IMR-90 (cell line): ENCODE measurements around the gene RBM41. TPM values are rescaled to one million over a fixed set of nuclear protein-coding genes. Genes with fewer than 3 reads are reported as not detected.

ENCODE experiments used
- ATAC-seq: fragments of 200-7000 bp; cut with Tn5 transposase; 2 replicates; pipeline ENCODE4 v1.9.1; 2020; ENCODE audit warnings: low read depth, mild to moderate bottlenecking, moderate library complexity
- BruUV-seq: library from RNA; stranded (reverse); fragments of 400-500 nt; replicated peaks from 2 replicates; lab custom pipeline; 2021; lab: Mats Ljungman, UMichigan
- CTCF ChIA-PET: fragments of 300-600 bp; formaldehyde crosslinking; extraction: SDS; loops from one replicate; lab custom pipeline; 2021; ENCODE audit warnings: antibody characterized with exemption; lab: Yijun Ruan, JAX
- POLR2A ChIA-PET: fragments of 300-600 bp; sonication (Branson Sonifier 250); formaldehyde crosslinking; loops from one replicate; lab custom pipeline; 2022; ENCODE audit warnings: antibody characterized with exemption; ENCODE audit not compliant: unreplicated experiment; lab: Charles Lee
- DNase-seq: peaks from one replicate; pipeline ENCODE4 v3.0.0; 2013
- H2AFZ ChIP-seq: replicated peaks from 2 replicates; pipeline ENCODE3; 2013; ENCODE audit warnings: low read length, mild to moderate bottlenecking; ENCODE audit not compliant: poor library complexity
- H2AK5ac ChIP-seq: 2 replicates; pipeline ENCODE4 v1.6.1; 2013; ENCODE audit warnings: low read depth, low read length, inconsistent platforms
- H2AK9ac ChIP-seq: replicated peaks from 2 replicates; pipeline ENCODE3; 2013; ENCODE audit warnings: mild to moderate bottlenecking, low read depth, low read length, moderate library complexity; ENCODE audit not compliant: poor library complexity
- H2BK120ac ChIP-seq: 2 replicates; pipeline ENCODE4 v1.6.1; 2013; ENCODE audit warnings: low read depth, low read length, inconsistent platforms
- H2BK15ac ChIP-seq: 3 replicates; pipeline ENCODE4 v1.6.1; 2013; ENCODE audit warnings: low read depth, low read length, inconsistent platforms
- H2BK20ac ChIP-seq: 2 replicates; pipeline ENCODE4 v1.6.1; 2013; ENCODE audit warnings: low read depth, mild to moderate bottlenecking, inconsistent platforms, low read length, moderate library complexity
- H2BK5ac ChIP-seq: 2 replicates; pipeline ENCODE4 v1.6.1; 2013; ENCODE audit warnings: mild to moderate bottlenecking, low read depth, low read length, inconsistent platforms; ENCODE audit not compliant: poor library complexity, severe bottlenecking
- H3K14ac ChIP-seq: replicated peaks from 2 replicates; pipeline ENCODE4 v1.6.1; 2013; ENCODE audit warnings: low read depth, low read length, inconsistent platforms
- H3K18ac ChIP-seq: 2 replicates; pipeline ENCODE4 v1.6.1; 2013; ENCODE audit warnings: low read depth, low read length, control low read depth
- H3K23ac ChIP-seq: 2 replicates; pipeline ENCODE4 v1.6.1; 2013; ENCODE audit warnings: low read depth, low read length, inconsistent platforms
- H3K27ac ChIP-seq: 2 replicates; pipeline ENCODE4 v1.5.1; 2013; ENCODE audit warnings: mild to moderate bottlenecking, control low read depth, low read length; ENCODE audit not compliant: insufficient read depth
- H3K27me3 ChIP-seq: 2 replicates; pipeline ENCODE4 v1.6.1; 2013; ENCODE audit warnings: low read length; ENCODE audit not compliant: control insufficient read depth, insufficient read depth
- H3K36me3 ChIP-seq: 2 replicates; pipeline ENCODE4 v1.6.1; 2013; ENCODE audit warnings: low read length, mixed read lengths; ENCODE audit not compliant: control insufficient read depth, insufficient read depth
- H3K4ac ChIP-seq: 2 replicates; pipeline ENCODE4 v1.6.1; 2013; ENCODE audit warnings: low read depth, low read length, inconsistent platforms
- H3K4me1 ChIP-seq: 2 replicates; pipeline ENCODE4 v1.6.1; 2013; ENCODE audit warnings: low read length, mixed read lengths; ENCODE audit not compliant: control insufficient read depth, insufficient read depth
- H3K4me2 ChIP-seq: 2 replicates; pipeline ENCODE4 v1.6.1; 2013; ENCODE audit warnings: low read depth, mild to moderate bottlenecking, control low read depth, low read length, moderate library complexity
- H3K4me3 ChIP-seq: 2 replicates; pipeline ENCODE4 v1.5.1; 2013; ENCODE audit warnings: low read depth, mild to moderate bottlenecking, control low read depth, low read length, moderate library complexity; ENCODE audit not compliant: insufficient read depth
- H3K56ac ChIP-seq: 2 replicates; pipeline ENCODE4 v1.6.1; 2013; ENCODE audit warnings: low read length, inconsistent platforms; ENCODE audit not compliant: insufficient read depth; ENCODE audit errors: extremely low read depth
- H3K79me1 ChIP-seq, 2 experiments: 2 replicates each; pipeline ENCODE4 v1.6.1; 2013; ENCODE audit warnings: low read length in 2 of 2, inconsistent platforms in 1 of 2, low read depth in 1 of 2
- H3K9ac ChIP-seq: 2 replicates; pipeline ENCODE4 v1.6.1; 2013; ENCODE audit warnings: low read depth, low read length, control low read depth
- H3K9me1 ChIP-seq: 2 replicates; pipeline ENCODE4 v1.6.1; 2013; ENCODE audit warnings: low read length, inconsistent platforms; ENCODE audit not compliant: insufficient read depth
- H3K9me3 ChIP-seq: 2 replicates; pipeline ENCODE4 v1.6.1; 2013; ENCODE audit warnings: low read length; ENCODE audit not compliant: control insufficient read depth, insufficient read depth
- H4K20me1 ChIP-seq: 2 replicates; pipeline ENCODE4 v1.6.1; 2013; ENCODE audit warnings: low read length, inconsistent platforms; ENCODE audit not compliant: insufficient read depth
- H4K5ac ChIP-seq: 2 replicates; pipeline ENCODE4 v1.6.1; 2013; ENCODE audit warnings: mild to moderate bottlenecking, low read depth, low read length, control low read depth
- H4K8ac ChIP-seq, 2 experiments: 2 replicates each; pipeline ENCODE4 v1.6.1; 2013; ENCODE audit warnings: low read depth in 2 of 2, low read length in 2 of 2, control low read depth in 1 of 2, inconsistent platforms in 1 of 2
- H4K91ac ChIP-seq: 2 replicates; pipeline ENCODE4 v1.6.1; 2013; ENCODE audit warnings: low read depth, low read length, inconsistent platforms; ENCODE audit not compliant: insufficient read depth
- CTCF ChIP-seq: conservative IDR thresholded peaks from 2 replicates; pipeline ENCODE4 v1.5.1; 2012; ENCODE audit warnings: mild to moderate bottlenecking, low read depth, low read length, improper control_type of control experiment
- MAFK ChIP-seq: IDR thresholded peaks from 2 replicates; pipeline ENCODE4 v1.6.1; 2012; ENCODE audit warnings: low read depth, low read length, improper control_type of control experiment
- MAZ ChIP-seq: IDR thresholded peaks from 2 replicates; pipeline ENCODE4 v1.6.1; 2012; ENCODE audit warnings: low read depth, mild to moderate bottlenecking, low read length, improper control_type of control experiment, moderate library complexity, borderline replicate concordance
- RCOR1 ChIP-seq: IDR thresholded peaks from 2 replicates; pipeline ENCODE4 v1.6.1; 2012; ENCODE audit warnings: mild to moderate bottlenecking, low read length, improper control_type of control experiment; ENCODE audit not compliant: insufficient replicate concordance
- WGBS, 2 experiments: methylation state at CpG; one replicate each; pipeline versions ENCODE4 v1.1.5 to v1.1.7; 2013; ENCODE audit warnings: missing lambda C conversion rate in 2 of 2; ENCODE audit not compliant: insufficient read length in 1 of 2; ENCODE audit errors: extremely low coverage in 2 of 2; 5-methylcytosine and 5-hydroxymethylcytosine counted together
- dilution Hi-C: fragments of 300-500 bp; cut with HindIII; formaldehyde crosslinking; loops from one replicate; pipeline ENCODE4 v1.14.3; 2018; ENCODE audit warnings: low sequenced_read_pairs; ENCODE audit not compliant: unreplicated experiment
- in situ Hi-C: fragments of 300-500 bp; cut with MboI; formaldehyde crosslinking; loops from 3 replicates; pipeline ENCODE4 v1.14.3; 2019; ENCODE audit warnings: low sequenced_read_pairs, inconsistent platforms, mixed read lengths
- intact Hi-C: fragments of 100-400 bp; cut with micrococcal nuclease; formaldehyde crosslinking; loops from 2 replicates; pipeline ENCODE4 v1.10.0; 2022
- polyA plus RNA-seq, 3 experiments: library from polyadenylated mRNA; depleted of rRNA; stranded (reverse); fragments of >200 nt; gene quantifications; 2 replicates each; pipeline ENCODE4 v1.2.3, GENCODE V29; 2012; ENCODE audit warnings: low replicate concordance in 1 of 3
- total RNA-seq: library from RNA; depleted of rRNA; stranded (reverse); fragments of >200 nt; gene quantifications from 2 replicates; pipeline ENCODE4 v1.2.3, GENCODE V29; 2012

Gene RBM41
- total and polyA plus RNA-seq, 2 of the 4 experiments (the other 2 are of a cell fraction): 3.9 to 8.6 TPM

GRCh38 chrX:107119283-107119682, 661 bp upstream of the RBM41 start:
- H3K9ac ChIP-seq: no peak overlapping the region
- no TSS peak for BruUV-seq
- no peak overlapping the region for H2BK5ac ChIP-seq
- H4K5ac ChIP-seq: peak overlapping the region; percentile 95; the same call in 1 of the 2 replicates
- no peaks in the 10 kb centered on the region; the same call in 1 of the 2 replicates for H4K20me1 ChIP-seq
- no peak for DNase-seq
- no peak overlapping the region for H3K4ac ChIP-seq
- H4K8ac ChIP-seq: peak overlapping the region; percentile 86 to 87; a peak in 2 of 4 replicates
- no peak overlapping the region for H3K18ac ChIP-seq
- H2BK120ac ChIP-seq: no peak overlapping the region
- no peak overlapping the region for H4K91ac ChIP-seq
- H3K4me1 ChIP-seq: no peaks in the 10 kb centered on the region; the same call in 1 of the 2 replicates
- H2AK9ac ChIP-seq: no peak overlapping the region
- ATAC-seq: no peak
- no peak overlapping the region for H3K23ac ChIP-seq
- no peak overlapping the region for H2AK5ac ChIP-seq
- CTCF ChIA-PET: no interaction called here
- H3K9me3 ChIP-seq: no peaks in the 10 kb centered on the region
- H3K4me2 ChIP-seq: peak overlapping the region; percentile 89; the same call in 1 of the 2 replicates
- H3K56ac ChIP-seq: no peak overlapping the region
- no peak overlapping the region for H2BK15ac ChIP-seq
- no peak overlapping the region; the same call in 1 of the 2 replicates for H3K4me3 ChIP-seq
- no CpG with 5 or more reads among the region's 1 CpG for WGBS, 2 experiments
- peaks cover 5% of the 10 kb centered on the region for H3K27me3 ChIP-seq
- H2AFZ ChIP-seq: no peak overlapping the region
- intact Hi-C loops (loop anchor here (10.0 kb wide), 1 partner anchor 224 kb away; no protein-coding TSS in a partner anchor), dilution Hi-C loops (no loop called here), in situ Hi-C loops (no loop called here)
- peaks cover 3% of the 10 kb centered on the region; the same call in 1 of the 2 replicates for H3K36me3 ChIP-seq
- H3K9me1 ChIP-seq: peaks cover 3% of the 10 kb centered on the region
- POLR2A ChIA-PET: no interaction called here
- no peak overlapping the region for H3K27ac ChIP-seq
- no peak overlapping the region for H2BK20ac ChIP-seq
- no peak overlapping the region for H3K14ac ChIP-seq
- peak; percentile 87 for TF ChIP-seq MAFK
- no peak for TF ChIP-seq CTCF
- TF ChIP-seq RCOR1: no peak
- no peak for TF ChIP-seq MAZ
- H3K79me1 ChIP-seq: peaks cover 0 to 8% of the 10 kb centered on the region in 2 experiments; a peak in 3 of 4 replicates
